Esophagus muscularis mucosa (tissue), 4 donors: ENCODE measurements around the gene UBE3D. TPM values are rescaled to one million over a fixed set of nuclear protein-coding genes. Genes with fewer than 3 reads are reported as not detected.

Experiments
- DNase-seq: peaks from one replicate; pipeline ENCODE4 v3.0.0-alpha.2; 2017; ENCODE audit errors: extremely low spot score
- H3K27ac ChIP-seq, 4 donors: fragments of 200-600 bp; sonication (generic); replicated peaks in 1 of 4; 1 replicate in 3 of 4; 2 replicates in 1 of 4; pipeline ENCODE4 v1.5.1; 2016 to 2019; ENCODE audit warnings: mild to moderate bottlenecking in 1 of 4
- H3K27me3 ChIP-seq, 4 donors: fragments of 200-600 bp; sonication (generic); one replicate each; pipeline versions ENCODE4 v1.5.1 to v1.6.0; 2016 to 2019
- H3K36me3 ChIP-seq, 4 donors: fragments of 200-600 bp; sonication (generic); one replicate each; pipeline ENCODE4 v1.5.1; 2016 to 2019
- H3K4me1 ChIP-seq, 4 donors: fragments of 200-600 bp; sonication (generic); one replicate each; pipeline ENCODE4 v1.5.1; 2016 to 2019
- H3K4me3 ChIP-seq, 4 donors: fragments of 200-600 bp; sonication (generic); 1 replicate in 2 of 4; 2 replicates in 2 of 4; pipeline ENCODE4 v1.5.1; 2016 to 2019; ENCODE audit warnings: mild to moderate bottlenecking in 4 of 4, moderate library complexity in 1 of 4
- H3K9me3 ChIP-seq, 4 donors: fragments of 200-600 bp; sonication (generic); 1 replicate in 3 of 4; 2 replicates in 1 of 4; pipeline ENCODE4 v1.5.1; 2016 to 2019
- CTCF ChIP-seq, 3 experiments: fragments of 200-600 bp in 2 of 3; fragments of 450-650 bp in 1 of 3; sonication (generic) in 2 of 3; IDR thresholded peaks; one replicate each; pipeline ENCODE4 v1.5.1; 2017 to 2019; ENCODE audit warnings: antibody characterized with exemption in 3 of 3, mild to moderate bottlenecking in 2 of 3, moderate library complexity in 1 of 3
- EP300 ChIP-seq: sonication (generic); formaldehyde crosslinking; IDR thresholded peaks from one replicate; pipeline ENCODE4 v1.6.1; 2017; ENCODE audit warnings: antibody characterized with exemption
- POLR2A ChIP-seq: fragments of 450-650 bp; IDR thresholded peaks from one replicate; pipeline ENCODE4 v1.6.1; 2017; ENCODE audit warnings: antibody characterized with exemption, moderate library complexity, mild to moderate bottlenecking, low read depth
- POLR2AphosphoS5 ChIP-seq, 2 donors: sonication (generic); formaldehyde crosslinking; IDR thresholded peaks; one replicate each; pipeline ENCODE4 v1.6.1; 2017; ENCODE audit warnings: antibody characterized with exemption in 2 of 2
- WGBS: methylation state at CpG from one replicate; pipeline ENCODE4 v1.1.5; 2018; 5-methylcytosine and 5-hydroxymethylcytosine counted together
- intact Hi-C: fragments of 100-400 bp; cut with DNase I; formaldehyde crosslinking; loops from one replicate; pipeline ENCODE4 v1.15.1; 2023
- total RNA-seq, 4 donors: library from RNA; depleted of rRNA; stranded (reverse); fragments of >200 nt; gene quantifications; one replicate each; pipeline versions ENCODE4 v1.1.0 to v1.2.1, GENCODE V29; 2016

The UBE3D gene, protein sequence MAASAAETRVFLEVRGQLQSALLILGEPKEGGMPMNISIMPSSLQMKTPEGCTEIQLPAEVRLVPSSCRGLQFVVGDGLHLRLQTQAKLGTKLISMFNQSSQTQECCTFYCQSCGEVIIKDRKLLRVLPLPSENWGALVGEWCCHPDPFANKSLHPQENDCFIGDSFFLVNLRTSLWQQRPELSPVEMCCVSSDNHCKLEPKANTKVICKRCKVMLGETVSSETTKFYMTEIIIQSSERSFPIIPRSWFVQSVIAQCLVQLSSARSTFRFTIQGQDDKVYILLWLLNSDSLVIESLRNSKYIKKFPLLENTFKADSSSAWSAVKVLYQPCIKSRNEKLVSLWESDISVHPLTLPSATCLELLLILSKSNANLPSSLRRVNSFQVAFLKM
- 1 to 10 TPM; 5.3 to 10.0 (median 6.4) TPM for total RNA-seq

GRCh38 chr6:83065511-83066192, at the start of gene UBE3D:
Gene UBE3D, minus strand, starts transcription at chr6:83065841. Its CDS starts 123 bp downstream, at chr6:83065718.
- H3K4me3 ChIP-seq: peak within 1 kb of the TSS; percentile 69 to 78 (median 76)
- H3K27ac ChIP-seq: peak within 1 kb of the TSS; percentile 62 to 78 (median 76)
- intact Hi-C loops: loop anchor here (2.0 to 10.0 kb wide), 4 partner anchors 53 to 447 kb away; partner anchors contain the start of genes PGM3, PRSS35 and RWDD2A
- DNase-seq: peak; percentile 96
- no peaks in the 10 kb centered on the region for H3K36me3 ChIP-seq
- TF ChIP-seq CTCF (IDR thresholded peaks at IDR 0.05): peak; percentile 94 to 100 (median 99)
- TF ChIP-seq POLR2AphosphoS5 (IDR thresholded peaks at IDR 0.05): peak; percentile 67 to 88
- no peak for TF ChIP-seq EP300
- no peak for TF ChIP-seq POLR2A
- peaks cover 18 to 49% (median 38%) of the 10 kb centered on the region in 4 donors for H3K4me1 ChIP-seq
- WGBS: 9% methylated on average over 12 of the region's 48 CpGs
- no peaks in the 10 kb centered on the region for H3K27me3 ChIP-seq
- H3K9me3 ChIP-seq: no peaks in the 10 kb centered on the region

- H3K27me3 ChIP-seq: no peaks in the 10 kb centered on the region
- intact Hi-C loops: no loop called here
- H3K36me3 ChIP-seq: peaks cover 0 to 63% (median 19%) of the 10 kb centered on the region in 4 donors
- H3K9me3 ChIP-seq: no peaks in the 10 kb centered on the region
- TF ChIP-seq EP300 (no peak), POLR2A (no peak), POLR2AphosphoS5 (IDR thresholded peaks at IDR 0.05) (no peak), CTCF (IDR thresholded peaks at IDR 0.05) (no peak)
- no peaks in the 10 kb centered on the region for H3K4me1 ChIP-seq
- WGBS: 75% methylated on average over 1 of the region's 1 CpG
- no peak for DNase-seq
- H3K4me3 ChIP-seq: no peak overlapping the region
- no peak overlapping the region for H3K27ac ChIP-seq
These were observed 48.5 kb upstream of the UBE3D start for GRCh38 chr6:83114164-83114563.

DNA sequence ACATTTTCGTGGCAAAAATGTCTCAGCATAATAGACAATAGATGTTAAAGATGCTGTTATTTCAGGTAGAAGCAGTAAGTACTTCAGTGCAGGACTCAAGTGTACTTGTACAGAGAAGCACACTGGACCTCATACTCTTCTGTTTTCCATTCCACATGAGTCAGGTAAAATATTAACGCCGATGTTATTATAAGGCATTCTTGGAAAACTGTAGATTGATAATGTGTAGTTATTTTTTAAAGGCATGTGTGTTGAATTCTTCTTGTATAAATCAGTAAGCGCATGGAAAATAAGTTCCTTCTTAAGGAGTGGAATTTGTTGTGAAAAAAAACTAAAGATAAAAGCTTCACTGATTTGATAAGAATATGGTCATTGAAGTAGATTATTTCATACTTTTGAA, 47.6 kb upstream of the UBE3D start:
- Histone ChIP-seq H3K4me1 (no peaks in the 10 kb centered on the region), H3K4me3 (no peak overlapping the region), H3K27me3 (no peaks in the 10 kb centered on the region), H3K36me3 (peaks cover 0 to 62% (median 23%) of the 10 kb centered on the region in 4 donors), H3K27ac (no peak overlapping the region), H3K9me3 (no peaks in the 10 kb centered on the region)
- no peak for DNase-seq
- 74% methylated on average over 4 of the region's 4 CpGs for WGBS
- TF ChIP-seq POLR2A: no peak
- no peak for TF ChIP-seq EP300
- no peak for TF ChIP-seq CTCF (IDR thresholded peaks at IDR 0.05)
- no peak for TF ChIP-seq POLR2AphosphoS5 (IDR thresholded peaks at IDR 0.05)
- intact Hi-C loops: no loop called here

GRCh38 chr6:83108378-83108777, 42.7 kb upstream of the UBE3D start:
- Histone ChIP-seq H3K27ac (no peak overlapping the region), H3K9me3 (no peaks in the 10 kb centered on the region), H3K36me3 (peaks cover 0 to 46% (median 23%) of the 10 kb centered on the region in 4 donors), H3K4me3 (no peak overlapping the region), H3K27me3 (no peaks in the 10 kb centered on the region), H3K4me1 (no peaks in the 10 kb centered on the region)
- 100% methylated on average over 1 of the region's 1 CpG for WGBS
- no peak for DNase-seq
- intact Hi-C loops: no loop called here
- TF ChIP-seq EP300: no peak
- TF ChIP-seq POLR2A: no peak
- no peak for TF ChIP-seq POLR2AphosphoS5 (IDR thresholded peaks at IDR 0.05)
- no peak for TF ChIP-seq CTCF (IDR thresholded peaks at IDR 0.05)
